ENCODE measurements around the gene SSTR3.

SSTR3 gene

GRCh38 chr22:37163575-37164504 is 48.4 kb downstream of the SSTR3 start:
- ChIA-PET POLR2A (interaction anchor here (0.5 to 3.4 kb wide), 5 partner anchors 11 to 241 kb away, joined by 4 to 16 read pairs (median 5); partner anchors contain the start of gene IL2RB), CTCF (interaction anchor here (0.6 to 8.9 kb wide), 13 partner anchors 9 to 142 kb away, joined by 3 to 83 read pairs (median 4); partner anchors contain the start of genes C1QTNF6 and IL2RB)

GRCh38 chr22:37163096-37163489 is 49.2 kb downstream of the SSTR3 start:
- no peak for DNase-seq (ENCODE audit: extremely low spot score)
- POLR2A ChIA-PET = interaction anchor here (0.5 to 3.4 kb wide), 4 partner anchors 10 to 34 kb away, joined by 4 to 16 read pairs (median 6); partner anchors contain the start of gene IL2RB
- TF ChIP-seq CTCF (IDR thresholded peaks at IDR 0.05; ENCODE audit: control extremely low read depth, extremely low read depth, low read depth, missing control alignments) = no peak
- CTCF ChIA-PET = interaction anchor here (0.6 to 8.9 kb wide), 12 partner anchors 9 to 143 kb away, joined by 3 to 83 read pairs (median 4); partner anchors contain the start of genes C1QTNF6 and IL2RB

More at GRCh38 chr22:37163575-37164504, 48.4 kb downstream of the SSTR3 start:
- DNase-seq (ENCODE audit: extremely low spot score) = peak; percentile 82
- TF ChIP-seq CTCF (IDR thresholded peaks at IDR 0.05; ENCODE audit: control extremely low read depth, extremely low read depth, low read depth, missing control alignments) = no peak

- peak; percentile 7 for TF ChIP-seq CTCF (IDR thresholded peaks at IDR 0.05; ENCODE audit: control extremely low read depth, extremely low read depth, low read depth, missing control alignments)
- CTCF ChIA-PET = interaction anchor here (0.6 to 8.9 kb wide), 16 partner anchors 10 to 143 kb away, joined by 3 to 83 read pairs (median 5); partner anchors contain the start of genes C1QTNF6 and IL2RB
- DNase-seq (ENCODE audit: extremely low spot score) = peak; percentile 88
- POLR2A ChIA-PET = interaction anchor here (0.6 to 3.4 kb wide), 4 partner anchors 10 to 43 kb away, joined by 5 to 16 read pairs (median 6); partner anchors contain the start of gene IL2RB
Observed at GRCh38 chr22:37162221-37163095, 49.8 kb downstream of the SSTR3 start.

GRCh38 chr22:37161443-37161842 is 50.8 kb downstream of the SSTR3 start:
- no peak for DNase-seq (ENCODE audit: extremely low spot score)
- TF ChIP-seq CTCF (IDR thresholded peaks at IDR 0.05; ENCODE audit: control extremely low read depth, extremely low read depth, low read depth, missing control alignments) = no peak
- ChIA-PET POLR2A (no interaction called here), CTCF (interaction anchor here (1.0 to 8.9 kb wide), 6 partner anchors 11 to 54 kb away, joined by 3 to 83 read pairs (median 6); partner anchors contain the start of gene IL2RB)

- ChIA-PET CTCF (interaction anchor here (4.5 to 8.9 kb wide), 2 partner anchors 10 to 39 kb away, joined by 53 to 83 read pairs; partner anchors contain the start of gene IL2RB), POLR2A (interaction anchor here (0.6 to 0.7 kb wide), 2 partner anchors 37 to 85 kb away, joined by 4 read pairs; no protein-coding TSS in a partner anchor)
- no peak for DNase-seq (ENCODE audit: extremely low spot score)
- no peak for TF ChIP-seq CTCF (IDR thresholded peaks at IDR 0.05; ENCODE audit: control extremely low read depth, extremely low read depth, low read depth, missing control alignments)
Observed at GRCh38 chr22:37160027-37160426, 52.2 kb downstream of the SSTR3 start.

- ChIA-PET CTCF (no interaction called here), POLR2A (no interaction called here)
- no peak for DNase-seq (ENCODE audit: extremely low spot score)
- no peak for TF ChIP-seq CTCF (IDR thresholded peaks at IDR 0.05; ENCODE audit: control extremely low read depth, extremely low read depth, low read depth, missing control alignments)
Observed at GRCh38 chr22:37158963-37159290, 53.4 kb downstream of the SSTR3 start.
